Measurements from ENCODE around the gene IL11. TPM values are rescaled to one million over a fixed set of nuclear protein-coding genes. Genes with fewer than 3 reads are reported as not detected.
A peak's percentile ranks its signal among the peaks of the same experiment; 100 is the strongest.

Gene IL11
- total RNA-seq, 1 donor from 2014 or later, result 2.2 TPM

DNA sequence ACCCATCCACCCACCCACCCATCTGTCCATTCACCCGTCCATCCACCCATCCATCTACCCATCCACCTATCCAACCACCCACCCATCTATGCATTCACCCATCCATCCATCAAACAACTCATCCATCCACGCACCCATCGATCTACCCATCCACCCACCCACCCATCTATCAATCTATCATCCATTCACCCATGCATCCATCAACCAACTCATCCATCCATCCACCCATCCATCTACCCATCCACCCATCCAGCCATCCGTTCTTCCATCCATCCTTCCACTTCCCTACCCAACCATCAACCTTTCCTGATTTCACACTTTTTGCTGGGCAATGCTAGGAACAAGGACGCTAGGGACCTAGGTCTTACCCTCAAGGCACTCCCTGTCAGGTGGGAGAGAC is 11.8 kb upstream of the IL11 start:
- peaks cover 4% of the 10 kb centered on the region for H3K36me3 Mint-ChIP-seq (ENCODE audit: insufficient read depth)
- peak overlapping the region; percentile 76 for H3K4me3 Mint-ChIP-seq (ENCODE audit: low read depth)

DNA sequence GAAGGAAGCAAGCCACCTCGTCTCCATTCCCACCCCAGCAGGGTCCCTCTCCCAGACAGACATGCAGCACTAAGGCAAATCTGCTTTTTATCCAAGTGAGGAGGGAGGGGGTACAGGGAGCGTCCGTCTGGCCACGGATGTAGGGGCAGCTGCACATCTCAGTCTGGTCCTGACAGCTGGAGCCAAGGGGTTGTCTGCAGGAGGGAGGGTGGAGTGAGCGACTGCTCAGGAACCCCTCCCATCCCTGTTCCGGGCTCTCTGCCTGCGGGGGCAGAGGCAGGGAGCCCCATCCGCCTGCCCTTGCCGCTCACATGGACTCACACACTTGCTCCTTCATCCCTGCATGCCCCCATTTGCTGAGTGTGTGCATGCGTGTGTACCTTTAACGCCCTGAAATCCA is 8.9 kb upstream of the IL11 start:
- peaks cover 24% of the 10 kb centered on the region for H3K27me3 Mint-ChIP-seq
- H3K36me3 Mint-ChIP-seq (ENCODE audit: insufficient read depth), result peaks cover 2% of the 10 kb centered on the region
- TF ChIP-seq, protein P1, sequence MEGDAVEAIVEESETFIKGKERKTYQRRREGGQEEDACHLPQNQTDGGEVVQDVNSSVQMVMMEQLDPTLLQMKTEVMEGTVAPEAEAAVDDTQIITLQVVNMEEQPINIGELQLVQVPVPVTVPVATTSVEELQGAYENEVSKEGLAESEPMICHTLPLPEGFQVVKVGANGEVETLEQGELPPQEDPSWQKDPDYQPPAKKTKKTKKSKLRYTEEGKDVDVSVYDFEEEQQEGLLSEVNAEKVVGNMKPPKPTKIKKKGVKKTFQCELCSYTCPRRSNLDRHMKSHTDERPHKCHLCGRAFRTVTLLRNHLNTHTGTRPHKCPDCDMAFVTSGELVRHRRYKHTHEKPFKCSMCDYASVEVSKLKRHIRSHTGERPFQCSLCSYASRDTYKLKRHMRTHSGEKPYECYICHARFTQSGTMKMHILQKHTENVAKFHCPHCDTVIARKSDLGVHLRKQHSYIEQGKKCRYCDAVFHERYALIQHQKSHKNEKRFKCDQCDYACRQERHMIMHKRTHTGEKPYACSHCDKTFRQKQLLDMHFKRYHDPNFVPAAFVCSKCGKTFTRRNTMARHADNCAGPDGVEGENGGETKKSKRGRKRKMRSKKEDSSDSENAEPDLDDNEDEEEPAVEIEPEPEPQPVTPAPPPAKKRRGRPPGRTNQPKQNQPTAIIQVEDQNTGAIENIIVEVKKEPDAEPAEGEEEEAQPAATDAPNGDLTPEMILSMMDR (IDR thresholded peaks at IDR 0.05; ENCODE audit: unreplicated experiment), result no peak
- no peaks in the 10 kb centered on the region for H3K9me3 Mint-ChIP-seq (ENCODE audit: low read depth)
- no peak overlapping the region for H3K4me3 Mint-ChIP-seq (ENCODE audit: low read depth)
- peaks cover 7% of the 10 kb centered on the region for H3K4me1 Mint-ChIP-seq (ENCODE audit: low read depth)
- no peak overlapping the region for H3K27ac Mint-ChIP-seq
- DNase-seq (ENCODE audit: low spot score, unreplicated experiment), result no peak

More for the DNA sequence above, 11.8 kb upstream of the IL11 start:
- Mint-ChIP-seq H3K27me3 (peaks cover 20% of the 10 kb centered on the region), H3K27ac (no peak overlapping the region), H3K9me3 (ENCODE audit: low read depth) (no peaks in the 10 kb centered on the region), H3K4me1 (ENCODE audit: low read depth) (peaks cover 15% of the 10 kb centered on the region)
- DNase-seq (ENCODE audit: low spot score, unreplicated experiment), result no peak
- TF ChIP-seq, protein P1 (IDR thresholded peaks at IDR 0.05; ENCODE audit: unreplicated experiment), result no peak

DNA sequence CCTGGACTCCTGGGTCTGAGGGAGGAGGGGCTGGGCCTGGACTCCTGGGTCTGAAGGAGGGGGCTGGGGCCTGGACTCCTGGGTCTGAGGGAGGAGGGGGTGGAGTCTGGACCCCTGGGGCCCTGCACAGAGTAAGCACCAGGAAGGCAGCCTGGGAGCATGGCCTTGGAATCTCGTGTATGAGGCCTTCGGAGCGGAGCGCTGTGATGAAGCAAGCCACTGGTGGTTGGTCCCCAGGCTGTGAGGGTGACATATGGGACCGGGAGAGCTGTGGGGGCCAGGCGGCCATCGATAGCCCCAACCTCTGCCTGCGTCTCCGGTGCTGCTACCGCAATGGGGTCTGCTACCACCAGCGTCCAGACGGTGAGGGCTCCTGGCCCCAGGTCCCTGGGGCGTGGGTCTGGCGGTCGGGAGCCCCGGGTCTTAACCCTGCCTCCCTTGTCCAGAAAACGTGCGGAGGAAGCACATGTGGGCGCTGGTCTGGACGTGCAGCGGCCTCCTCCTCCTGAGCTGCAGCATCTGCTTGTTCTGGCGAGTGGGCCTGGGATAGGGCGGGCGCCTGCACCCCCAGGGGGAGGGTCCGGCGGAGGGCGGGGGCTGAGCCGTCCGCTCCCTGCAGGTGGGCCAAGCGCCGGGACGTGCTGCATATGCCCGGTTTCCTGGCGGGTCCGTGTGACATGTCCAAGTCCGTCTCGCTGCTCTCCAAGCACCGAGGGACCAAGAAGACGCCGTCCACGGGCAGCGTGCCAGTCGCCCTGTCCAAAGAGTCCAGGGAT is 7.3 kb upstream of the IL11 start:
- H3K9me3 Mint-ChIP-seq (ENCODE audit: low read depth), result no peaks in the 10 kb centered on the region
- H3K4me3 Mint-ChIP-seq (ENCODE audit: low read depth), result no peak overlapping the region
- TF ChIP-seq, protein P1 (IDR thresholded peaks at IDR 0.05; ENCODE audit: unreplicated experiment), result no peak
- no peak overlapping the region for H3K27ac Mint-ChIP-seq
- peaks cover 12% of the 10 kb centered on the region for H3K4me1 Mint-ChIP-seq (ENCODE audit: low read depth)
- H3K36me3 Mint-ChIP-seq (ENCODE audit: insufficient read depth), result peaks cover 2% of the 10 kb centered on the region
- H3K27me3 Mint-ChIP-seq, result peaks cover 29% of the 10 kb centered on the region
- DNase-seq (ENCODE audit: low spot score, unreplicated experiment), result no peak

DNA sequence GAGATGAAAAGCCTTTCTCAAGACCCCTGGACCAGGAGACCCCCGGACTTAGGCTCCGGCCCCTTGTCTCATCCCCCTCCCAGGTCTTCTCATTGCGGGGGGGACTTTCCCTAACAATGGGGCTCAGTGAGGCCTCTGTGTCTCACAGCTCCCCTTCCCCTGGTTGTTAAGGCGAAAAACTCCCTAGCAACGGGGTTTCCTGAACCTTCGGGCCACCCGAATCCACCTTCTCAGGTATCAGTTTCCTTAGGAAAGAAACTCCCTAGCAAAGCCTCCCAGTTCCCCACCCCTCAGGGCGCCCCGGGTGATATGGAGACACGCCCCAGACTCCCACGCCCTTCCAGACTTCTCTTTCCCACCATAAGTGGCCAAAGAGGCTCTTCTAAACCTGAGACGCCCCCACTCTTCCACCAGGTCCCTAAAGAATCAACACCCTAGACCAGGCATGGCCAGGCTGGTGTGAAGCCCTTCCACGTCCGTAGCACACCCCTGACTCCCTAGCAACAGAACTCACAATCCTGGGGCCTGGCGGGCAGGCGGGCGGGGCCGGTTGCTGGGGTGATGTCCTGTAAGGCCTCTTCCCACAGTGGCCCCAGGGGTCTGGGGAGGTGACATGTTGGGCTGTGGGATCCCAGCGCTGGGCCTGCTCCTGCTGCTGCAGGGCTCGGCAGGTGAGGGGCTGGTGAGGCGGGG is 6.1 kb upstream of the IL11 start, which contains the start of gene TMEM190:
Gene TMEM190 (plus strand): TSS at position 586 of the 693 bp plus-strand sequence. CDS start 28 bp downstream, at position 614.
- Mint-ChIP-seq H3K4me3 (ENCODE audit: low read depth) (no peak within 1 kb of the TSS), H3K9me3 (ENCODE audit: low read depth) (no peaks in the 10 kb centered on the region), H3K36me3 (ENCODE audit: insufficient read depth) (peaks cover under 1% of the 10 kb centered on the region), H3K27me3 (peaks cover 32% of the 10 kb centered on the region), H3K27ac (peak within 1 kb of the TSS; percentile 77), H3K4me1 (ENCODE audit: low read depth) (peaks cover 13% of the 10 kb centered on the region)
- TF ChIP-seq, protein P1 (IDR thresholded peaks at IDR 0.05; ENCODE audit: unreplicated experiment), result no peak
- DNase-seq (ENCODE audit: low spot score, unreplicated experiment), result no peak

DNA sequence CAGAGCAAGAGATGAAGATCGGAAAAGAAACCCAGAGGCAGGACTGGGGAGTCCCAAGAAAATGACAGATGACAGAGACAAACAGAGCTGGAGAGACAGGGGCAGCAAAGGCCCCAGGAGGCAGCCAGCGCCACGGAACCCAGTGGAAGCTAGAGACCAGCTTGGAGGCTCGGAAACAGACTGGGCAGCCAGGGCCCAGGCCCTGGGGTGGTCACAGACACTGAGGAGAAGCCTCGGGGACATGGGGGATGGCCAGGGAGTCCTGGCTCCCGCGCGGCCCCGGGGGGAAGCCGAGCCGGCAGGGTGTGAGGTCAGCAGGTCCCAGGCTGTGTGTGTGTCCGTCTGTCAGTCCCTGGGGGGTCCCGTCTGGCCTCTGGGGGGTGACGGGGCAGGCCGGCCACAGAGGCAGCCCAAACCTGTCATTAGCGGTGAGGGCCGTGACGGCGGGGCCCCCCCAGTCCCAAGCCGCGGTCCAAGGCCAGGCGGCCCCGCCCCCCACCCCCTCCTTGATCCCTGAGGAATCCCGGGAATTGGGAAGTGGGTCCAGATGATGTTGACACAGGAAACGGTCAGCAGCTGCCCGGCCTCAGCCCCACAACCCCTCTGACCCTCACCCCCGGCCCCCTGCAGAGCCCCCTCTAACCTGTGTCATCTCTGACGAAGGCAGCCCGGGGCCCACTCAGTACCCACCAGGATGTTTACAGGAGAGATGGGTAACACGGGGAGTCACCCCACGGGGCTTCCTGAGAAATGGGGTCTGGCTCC is 3.9 kb upstream of the IL11 start:
- H3K4me3 Mint-ChIP-seq (ENCODE audit: low read depth), result no peak overlapping the region
- H3K9me3 Mint-ChIP-seq (ENCODE audit: low read depth), result no peaks in the 10 kb centered on the region
- H3K4me1 Mint-ChIP-seq (ENCODE audit: low read depth), result peaks cover 18% of the 10 kb centered on the region
- TF ChIP-seq, protein P1 (IDR thresholded peaks at IDR 0.05; ENCODE audit: unreplicated experiment), result no peak
- no peak for DNase-seq (ENCODE audit: low spot score, unreplicated experiment)
- H3K27me3 Mint-ChIP-seq, result peaks cover 41% of the 10 kb centered on the region
- peaks cover 1% of the 10 kb centered on the region for H3K36me3 Mint-ChIP-seq (ENCODE audit: insufficient read depth)
- peak overlapping the region; percentile 32 for H3K27ac Mint-ChIP-seq

Data from progenitor cell of endocrine pancreas (in vitro differentiated cells).